ENCODE data around the gene EARS2.
"Not testable (repeated sequence)": the region's sequence is repeated elsewhere in the genome, so short reads cannot be mapped to it uniquely, and the experiment has no call there.

The EARS2 gene

DNA sequence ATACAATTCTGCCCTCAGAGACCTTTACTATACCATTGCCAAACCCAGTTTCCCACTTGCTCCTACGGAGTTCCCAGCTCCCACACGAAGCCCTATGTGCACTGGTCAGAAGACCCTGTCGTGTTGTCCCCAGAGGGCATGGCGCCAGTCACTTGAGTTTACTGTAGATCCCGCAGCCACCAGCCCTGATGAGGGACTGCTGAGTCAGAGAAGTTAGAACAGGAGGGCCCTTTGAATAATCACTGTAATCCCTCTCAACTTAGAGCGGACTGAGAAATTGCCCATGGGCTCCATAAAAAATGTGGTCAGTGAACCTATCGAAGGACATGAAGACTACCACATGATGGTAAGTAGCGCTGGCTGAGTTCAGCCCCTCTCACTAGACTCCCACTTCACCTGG is 9.6 kb upstream of the EARS2 start:
- DNase-seq = no peak

DNA sequence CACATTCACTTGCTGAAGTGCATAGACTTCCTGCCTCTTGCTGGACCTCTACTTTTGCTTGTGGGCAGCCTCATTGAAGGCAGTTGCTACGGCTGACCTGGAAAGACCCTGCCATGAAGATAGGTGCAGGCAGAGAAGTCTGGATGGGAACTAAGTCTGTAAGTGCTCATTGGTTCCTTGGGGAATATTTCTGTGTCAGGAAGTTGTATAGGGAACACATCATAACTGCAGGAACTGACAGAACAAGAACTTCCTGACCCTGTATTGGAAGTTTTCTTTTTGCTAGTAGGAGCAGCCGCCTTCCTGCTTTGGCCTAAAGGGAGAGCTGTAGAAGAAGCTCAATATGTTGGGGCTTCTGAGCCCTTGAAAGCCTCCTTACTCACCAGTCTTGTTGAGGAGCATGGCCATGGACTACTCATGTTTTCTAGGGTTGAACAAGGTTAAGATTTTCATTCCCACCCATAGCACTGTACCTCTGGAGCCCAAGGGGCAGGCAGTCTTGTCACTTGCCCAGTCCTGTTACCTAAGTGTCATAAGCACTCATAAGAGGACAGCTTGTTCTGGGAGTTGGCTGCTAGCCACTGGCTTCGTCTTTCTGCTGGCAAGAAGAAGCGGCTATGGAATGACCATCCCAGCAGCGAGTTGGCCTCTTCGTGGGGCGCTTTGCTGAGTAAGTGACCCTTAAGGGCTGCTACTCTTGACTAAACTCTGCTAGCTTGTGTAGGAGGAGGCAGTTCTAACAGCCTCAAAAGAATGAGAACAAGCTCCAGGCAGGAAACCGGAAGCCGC is 7.6 kb upstream of the EARS2 start:
- no peak for DNase-seq

DNA sequence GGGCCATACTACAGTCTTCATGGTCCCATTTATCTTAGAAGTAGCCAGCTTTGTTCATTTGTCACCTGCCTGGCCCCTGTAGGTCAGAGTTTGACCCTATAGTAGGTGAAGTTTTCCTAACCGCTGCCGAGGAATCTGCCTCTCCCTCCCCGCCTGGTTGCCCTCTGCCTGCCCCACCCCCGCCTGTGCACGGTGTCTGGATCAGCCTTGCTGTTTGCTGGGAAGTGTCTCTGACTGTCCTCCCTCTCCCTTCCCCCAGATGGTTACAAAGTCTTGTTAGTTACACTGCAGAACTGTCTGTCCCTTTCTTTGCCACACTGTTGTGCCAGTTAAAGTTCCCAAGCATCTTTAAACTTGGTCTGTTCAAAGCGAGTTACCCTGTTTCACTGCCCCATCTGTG is 6.0 kb upstream of the EARS2 start:
- DNase-seq = no peak

DNA sequence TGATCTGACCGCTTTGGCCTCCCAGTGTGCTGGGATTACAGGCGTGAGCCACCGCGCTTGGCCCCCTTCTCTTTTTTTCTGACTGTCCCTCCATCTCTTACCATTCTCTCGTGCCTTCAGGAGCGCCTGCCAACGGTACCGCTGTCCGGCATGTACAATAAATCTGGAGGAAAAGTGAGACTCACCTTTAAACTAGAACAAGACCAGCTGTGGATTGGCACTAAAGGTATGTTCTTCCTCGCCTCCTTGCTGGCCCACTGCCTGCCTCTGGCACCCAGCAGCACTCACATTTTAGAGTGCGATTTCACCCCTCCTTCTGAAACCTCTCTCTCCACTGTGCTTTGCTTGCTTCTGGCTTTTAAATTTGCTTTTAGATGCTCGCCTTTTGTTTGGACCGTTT is 5.4 kb upstream of the EARS2 start:
- no peak for DNase-seq

DNA sequence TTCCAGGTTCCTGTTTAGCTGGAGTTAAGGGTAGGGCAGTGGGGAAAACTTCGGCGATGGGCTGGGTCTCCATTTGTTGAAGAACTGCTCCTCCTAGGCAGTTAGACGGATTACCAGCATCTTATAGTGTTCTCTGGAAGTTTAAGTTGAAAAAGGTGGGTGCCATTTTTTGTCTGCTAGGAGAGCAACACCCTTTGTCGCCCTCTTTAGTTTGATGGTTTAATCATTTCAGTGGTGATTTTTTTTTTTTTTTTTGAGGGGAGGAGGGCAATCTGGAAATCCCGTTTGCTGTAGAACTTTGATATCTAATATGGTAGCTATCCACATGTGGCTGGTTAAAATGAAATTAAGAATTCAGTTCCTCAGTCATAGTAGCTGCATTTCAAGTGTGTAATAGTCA is 4.4 kb upstream of the EARS2 start:
- DNase-seq = no peak

DNA sequence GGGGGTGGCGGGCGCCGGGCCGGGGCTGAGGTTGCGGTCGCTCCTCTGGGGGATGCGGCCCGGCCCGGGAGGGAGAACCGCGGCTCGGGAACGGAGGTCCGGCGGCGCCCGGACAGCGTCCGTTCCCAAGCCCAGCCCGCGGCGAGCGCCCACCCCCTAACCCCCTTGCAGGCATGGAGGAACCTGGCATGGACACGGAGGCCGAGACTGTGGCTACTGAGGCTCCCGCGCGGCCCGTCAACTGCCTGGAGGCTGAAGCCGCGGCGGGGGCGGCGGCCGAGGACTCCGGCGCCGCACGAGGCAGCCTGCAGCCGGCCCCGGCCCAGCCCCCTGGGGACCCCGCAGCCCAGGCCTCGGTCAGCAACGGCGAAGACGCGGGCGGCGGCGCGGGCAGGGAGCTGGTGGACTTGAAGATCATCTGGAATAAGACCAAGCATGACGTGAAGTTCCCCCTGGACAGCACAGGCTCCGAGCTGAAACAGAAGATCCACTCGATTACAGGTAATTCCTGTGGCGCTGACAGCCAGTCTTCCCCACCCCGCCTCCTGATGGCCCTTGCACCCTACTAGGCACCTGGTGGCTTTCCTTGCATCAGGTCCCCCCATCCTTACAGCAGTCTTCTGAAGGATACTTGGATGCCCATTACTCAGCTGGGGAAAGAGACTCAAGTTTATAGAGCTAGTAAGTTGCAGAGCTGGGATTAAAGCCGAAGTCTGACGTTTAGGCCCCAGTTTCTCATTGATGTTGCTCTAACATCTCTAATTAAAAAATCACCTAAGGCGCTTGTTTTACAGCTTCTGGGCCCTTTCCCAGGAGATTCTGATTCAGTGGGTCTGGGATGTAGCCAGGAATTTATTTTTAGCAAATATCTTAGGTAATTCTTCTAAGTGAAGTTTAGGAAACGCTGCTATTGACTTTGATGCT is 891 bp upstream of the EARS2 start:
- DNase-seq = peak; percentile 44

DNA sequence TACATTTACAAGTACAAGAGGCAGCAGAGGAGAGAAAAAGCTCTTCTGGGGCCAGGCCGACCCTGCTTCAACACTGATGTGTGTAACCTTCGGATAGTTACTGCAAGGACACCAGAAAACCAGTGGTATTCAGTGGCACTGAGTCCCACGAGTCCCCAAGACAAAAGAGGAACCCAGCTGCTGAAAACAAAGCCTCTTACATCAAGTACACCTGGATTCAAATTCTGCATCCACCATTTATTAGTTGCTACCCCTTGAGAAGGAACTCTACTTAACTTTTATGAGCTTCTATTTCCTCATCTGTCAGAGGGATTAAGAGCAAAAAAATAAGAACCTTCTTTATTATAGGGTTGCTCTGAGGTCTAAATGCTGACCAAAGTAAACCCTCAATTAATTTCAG is 2.6 kb downstream of the EARS2 start:
- DNase-seq = no peak

DNA sequence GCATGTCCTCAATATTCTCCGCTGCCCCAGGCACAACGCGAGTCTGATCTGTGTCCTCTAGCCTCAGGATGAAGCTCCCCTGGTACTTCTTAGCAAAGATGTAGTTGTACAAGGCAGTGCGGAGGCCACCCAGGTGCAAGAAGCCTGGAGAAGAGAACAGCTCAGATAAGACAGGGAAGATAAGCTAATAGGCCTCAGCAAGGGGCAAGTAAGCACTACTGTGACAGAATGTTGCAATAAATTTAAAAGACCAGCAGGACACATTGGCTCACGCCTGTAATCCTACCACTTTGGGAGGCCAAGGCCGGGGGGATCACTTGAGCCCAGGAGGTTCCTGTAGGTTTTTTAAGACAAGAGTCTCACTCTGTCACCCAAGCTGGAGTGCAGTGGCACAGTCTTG is 5.0 kb downstream of the EARS2 start:
- DNase-seq = no peak

DNA sequence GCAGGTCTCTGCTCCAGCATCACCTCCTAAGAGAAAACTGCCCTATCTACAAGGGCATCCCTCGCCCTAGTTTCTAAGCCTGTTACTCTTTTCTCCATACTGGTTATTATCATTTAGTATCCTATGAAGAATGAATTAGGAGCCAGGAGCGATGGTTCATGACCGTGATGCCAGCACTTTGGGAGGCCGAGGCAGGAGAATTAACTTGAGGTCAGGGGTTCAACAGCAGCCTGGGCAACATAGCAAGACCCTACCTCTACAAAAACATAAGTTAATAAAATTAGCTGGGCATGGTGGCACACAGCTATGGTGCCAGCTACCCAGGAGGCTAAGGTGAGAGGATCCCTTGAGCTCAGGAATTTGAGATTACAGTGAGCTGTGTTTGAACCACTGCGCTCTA is 7.2 kb downstream of the EARS2 start:
- no peak for DNase-seq

DNA sequence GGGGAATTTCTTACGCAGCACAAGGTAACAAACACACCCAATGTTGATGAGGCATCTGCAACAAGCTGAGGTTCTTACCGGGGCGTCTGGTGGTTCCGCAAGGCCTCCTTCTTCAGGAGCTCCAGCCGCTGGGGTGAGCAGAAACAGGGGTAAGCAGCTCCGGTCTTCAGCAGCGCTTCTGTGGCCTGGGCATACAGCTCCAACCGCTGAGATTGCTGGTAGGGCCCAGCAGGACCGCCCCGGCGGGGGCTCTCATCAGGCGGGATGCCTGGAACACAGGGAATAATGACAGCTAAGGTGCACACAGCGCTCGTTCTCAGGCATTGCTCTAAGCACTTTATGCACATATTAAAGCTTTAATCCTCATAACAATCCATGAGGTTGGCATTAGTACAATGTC is 12.7 kb downstream of the EARS2 start:
- DNase-seq = no peak

DNA sequence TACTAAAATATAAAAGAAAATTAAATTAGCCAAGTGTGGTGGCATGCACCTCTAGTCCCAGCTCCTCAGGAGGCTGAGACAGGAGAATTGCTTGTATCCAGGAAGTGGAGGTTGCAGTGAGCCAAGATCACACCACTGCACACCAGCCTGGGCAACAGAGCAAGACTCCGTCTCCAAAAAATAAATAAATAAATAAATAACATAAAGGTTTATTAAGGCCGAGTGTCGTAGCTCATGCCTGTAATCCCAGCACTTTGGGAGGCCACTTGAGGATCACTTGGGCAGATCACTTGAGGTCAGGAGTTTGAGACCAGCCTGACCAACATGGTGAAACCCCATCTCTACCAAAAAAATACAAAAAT is 16.4 kb downstream of the EARS2 start:
- not testable (repeated sequence) for DNase-seq

DNA sequence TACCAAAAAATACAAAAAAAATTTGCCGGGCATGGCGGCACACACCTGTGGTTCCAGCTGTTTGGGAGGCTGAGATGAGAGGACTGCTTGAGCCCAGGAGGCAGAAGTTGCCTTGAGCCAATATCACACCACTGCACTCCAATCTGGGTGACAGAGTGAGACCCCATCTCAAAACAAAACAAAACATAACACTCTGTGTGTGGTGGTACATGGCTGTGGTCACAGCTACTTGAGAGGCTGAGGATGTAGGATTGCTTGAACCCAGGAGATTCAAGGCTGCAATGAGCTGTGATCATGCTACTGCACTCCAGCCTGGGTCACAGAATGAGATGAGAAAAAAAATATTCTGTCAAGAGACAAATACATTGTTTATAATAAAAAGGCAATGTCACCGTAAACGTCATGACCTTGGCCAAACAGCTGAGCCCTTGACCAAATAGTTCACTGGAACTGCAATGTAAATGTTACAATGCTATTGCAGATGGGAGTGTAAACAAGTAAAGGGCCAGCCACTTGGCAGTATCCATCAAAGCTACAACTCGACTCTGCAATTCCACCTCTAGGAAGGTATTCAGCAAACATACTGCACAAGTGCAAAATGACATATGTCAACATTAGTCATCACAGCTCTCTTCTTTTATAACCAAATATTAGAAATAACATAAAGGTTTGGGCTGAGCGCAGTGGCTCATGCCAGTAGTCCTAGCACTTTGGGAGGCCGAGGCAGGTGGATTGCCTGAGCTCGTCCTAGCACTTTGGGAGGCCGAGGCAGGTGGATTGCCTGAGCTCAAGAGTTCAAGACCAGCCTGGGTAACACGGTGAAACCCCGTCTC is 16.9 kb downstream of the EARS2 start:
- DNase-seq = no peak

DNA sequence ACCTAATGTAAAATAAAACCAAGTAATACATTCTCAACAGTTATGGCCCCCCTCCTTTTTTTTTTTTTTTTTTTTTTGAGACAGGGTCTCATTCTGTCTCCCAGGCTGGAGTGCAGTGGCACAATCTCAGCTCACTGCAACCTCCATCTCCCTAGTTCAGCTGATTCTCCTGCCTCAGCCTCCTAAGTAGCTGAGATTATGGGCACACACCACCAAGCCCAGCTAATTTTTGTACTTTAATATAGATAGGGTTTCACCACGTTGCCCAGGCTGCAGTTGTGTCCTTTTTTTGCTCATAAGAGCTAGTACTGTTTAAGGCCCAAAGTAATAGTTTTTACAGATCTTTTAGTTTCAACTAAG is 18.3 kb downstream of the EARS2 start:
- no peak for DNase-seq

DNA sequence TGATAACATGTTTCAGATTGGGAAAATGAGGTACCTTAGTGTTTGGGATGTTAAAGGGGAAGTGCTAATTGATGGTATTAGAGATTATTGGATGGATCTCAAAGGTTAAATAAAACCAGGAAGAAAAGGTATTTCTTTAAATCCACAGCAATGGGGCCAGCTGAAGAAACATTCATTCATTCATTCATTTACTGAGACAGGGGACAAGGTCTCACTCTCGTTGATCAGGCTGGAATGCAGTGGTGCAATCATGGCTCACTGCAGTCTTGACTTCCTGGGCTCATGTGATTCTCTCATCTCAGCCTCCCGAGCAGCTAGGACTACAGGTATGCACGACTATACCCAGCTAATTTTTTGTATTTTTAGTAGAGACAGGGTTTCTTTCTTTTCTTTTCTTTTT is 19.8 kb downstream of the EARS2 start:
- no peak for DNase-seq

DNA sequence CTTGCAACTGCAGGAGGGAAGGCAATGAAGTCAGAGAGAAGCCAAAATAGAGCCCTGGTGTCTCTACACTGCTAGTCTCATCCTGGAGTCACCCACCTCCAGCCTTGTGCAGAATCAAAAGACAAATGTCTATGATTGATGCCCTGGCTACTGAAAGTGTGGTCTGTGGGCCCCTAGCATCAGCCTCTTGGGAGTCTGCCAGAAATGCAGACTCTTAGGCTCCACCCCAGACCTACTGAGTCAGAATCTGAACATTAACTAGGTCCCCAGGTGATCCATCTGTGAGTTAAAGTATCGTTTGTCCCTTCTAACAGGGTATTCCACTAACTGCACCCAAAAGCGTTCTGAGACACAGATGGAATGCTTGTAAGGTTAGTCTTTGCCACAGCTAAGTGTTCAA is 21.2 kb downstream of the EARS2 start:
- no peak for DNase-seq

DNA sequence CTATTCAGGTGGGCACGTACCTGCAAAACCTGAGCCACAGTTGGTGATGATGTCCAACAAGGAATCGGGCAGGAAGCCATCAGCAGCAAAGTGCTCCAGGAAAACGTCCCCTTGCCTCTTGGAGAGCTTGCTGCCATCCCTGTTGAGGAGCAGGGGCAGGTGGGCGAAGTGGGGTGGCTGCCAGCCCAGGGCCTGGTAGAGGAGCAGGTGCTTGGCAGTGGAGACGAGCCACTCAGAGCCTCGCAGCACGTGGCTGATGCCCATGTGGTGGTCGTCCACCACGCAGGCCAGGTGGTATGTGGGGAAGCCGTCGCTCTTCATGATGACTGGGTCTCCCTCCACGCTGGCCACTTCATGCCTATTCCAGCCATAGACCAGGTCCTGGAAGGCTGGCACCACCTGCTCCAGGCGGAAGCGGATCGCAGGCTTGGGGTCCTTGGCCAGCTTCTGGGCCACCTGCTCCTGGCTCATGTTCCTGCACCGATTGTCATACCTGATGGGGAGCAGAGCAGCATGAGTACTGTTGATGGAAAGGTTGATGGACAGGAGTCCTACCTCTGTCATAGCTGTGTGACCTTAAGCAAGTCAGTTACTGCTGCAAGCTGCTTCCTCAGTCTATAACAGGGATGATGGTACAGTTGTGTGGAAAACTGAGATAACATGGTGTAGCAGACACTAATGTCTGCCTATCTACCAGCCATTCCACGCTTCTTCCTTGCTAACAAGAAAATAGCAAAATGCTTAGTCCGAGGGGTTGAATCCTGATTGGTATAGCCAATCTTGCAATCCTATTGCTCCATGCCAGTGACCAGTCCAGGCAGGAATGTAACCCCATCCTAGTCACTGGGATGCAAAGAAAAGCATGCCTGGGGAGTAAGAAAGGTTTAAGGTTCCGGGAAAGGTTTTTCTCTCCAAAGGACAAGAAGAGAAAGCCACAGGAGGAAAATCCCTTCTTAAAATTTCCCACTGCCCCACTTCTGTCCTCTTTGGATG is 22.0 kb downstream of the EARS2 start:
- DNase-seq = no peak

DNA sequence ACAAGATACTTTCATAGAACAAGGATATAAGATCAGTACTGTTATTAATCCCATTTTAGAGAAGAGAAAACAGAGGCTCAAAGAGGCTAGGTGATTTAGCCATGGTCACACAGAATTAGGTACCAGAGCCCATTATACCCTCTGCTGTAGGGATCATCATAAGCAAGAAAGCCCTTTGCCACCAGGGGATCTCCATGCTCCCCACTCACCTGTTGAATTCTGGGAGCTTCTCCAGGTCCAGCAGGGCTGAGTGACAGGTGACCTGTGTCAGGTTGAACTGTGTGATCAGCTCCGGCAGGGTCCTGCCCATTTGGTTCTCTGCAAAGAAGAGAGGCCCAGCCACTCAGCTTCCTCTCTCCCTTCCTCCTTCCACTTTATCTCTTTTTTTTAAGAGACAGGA is 24.7 kb downstream of the EARS2 start:
- DNase-seq = no peak

DNA sequence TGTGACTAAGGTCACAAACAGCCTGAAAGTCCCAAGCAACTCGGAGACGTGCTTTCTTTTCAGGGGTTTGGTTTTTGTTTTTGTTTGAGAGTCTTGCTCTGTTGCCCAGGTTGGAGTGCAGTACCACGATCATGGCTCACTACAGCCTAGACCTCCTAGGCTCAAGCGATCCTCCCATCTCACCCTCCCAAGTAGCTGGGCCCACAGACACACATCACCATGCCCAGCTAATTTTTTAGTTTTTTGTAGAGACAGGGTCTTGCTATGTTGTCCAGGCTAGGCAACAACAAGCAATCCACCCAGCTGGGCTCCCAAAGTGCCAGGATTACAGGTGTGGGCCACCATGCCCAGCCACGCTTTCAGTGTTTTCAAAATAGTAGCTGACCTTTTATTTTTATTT is 27.1 kb downstream of the EARS2 start:
- no peak for DNase-seq

DNA sequence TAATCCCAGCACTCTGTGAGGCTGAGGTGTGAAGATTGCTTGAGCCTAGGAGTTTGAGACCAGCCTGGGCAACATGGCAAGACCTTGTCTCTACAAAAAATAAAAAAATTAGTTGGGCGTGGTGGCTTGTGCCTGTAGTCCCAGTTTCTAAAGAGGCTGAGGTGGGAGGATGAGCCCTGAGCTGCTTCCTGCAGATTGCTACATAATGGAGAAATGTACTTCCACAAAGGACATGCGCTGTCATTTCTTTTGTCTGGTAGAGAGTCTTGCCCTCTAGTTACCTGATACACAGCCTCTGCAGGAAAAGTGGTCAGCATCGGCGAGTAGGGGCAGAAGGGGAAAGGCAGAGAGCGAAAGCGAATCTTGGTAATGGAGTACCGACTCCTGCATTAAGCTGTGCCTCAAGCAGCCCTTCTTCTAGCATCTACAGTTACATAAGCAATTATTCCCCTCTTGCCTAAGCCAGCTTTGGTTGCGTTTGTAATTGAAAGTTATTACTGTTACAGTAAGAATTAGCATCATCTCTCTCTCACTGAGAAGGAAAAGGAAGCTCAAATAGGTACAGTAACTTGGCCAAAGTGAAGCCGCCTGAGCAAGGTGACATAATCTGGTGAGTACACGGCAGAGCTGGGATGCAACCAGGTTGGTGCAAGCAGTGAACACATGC is 28.4 kb downstream of the EARS2 start:
- DNase-seq = no peak

DNA sequence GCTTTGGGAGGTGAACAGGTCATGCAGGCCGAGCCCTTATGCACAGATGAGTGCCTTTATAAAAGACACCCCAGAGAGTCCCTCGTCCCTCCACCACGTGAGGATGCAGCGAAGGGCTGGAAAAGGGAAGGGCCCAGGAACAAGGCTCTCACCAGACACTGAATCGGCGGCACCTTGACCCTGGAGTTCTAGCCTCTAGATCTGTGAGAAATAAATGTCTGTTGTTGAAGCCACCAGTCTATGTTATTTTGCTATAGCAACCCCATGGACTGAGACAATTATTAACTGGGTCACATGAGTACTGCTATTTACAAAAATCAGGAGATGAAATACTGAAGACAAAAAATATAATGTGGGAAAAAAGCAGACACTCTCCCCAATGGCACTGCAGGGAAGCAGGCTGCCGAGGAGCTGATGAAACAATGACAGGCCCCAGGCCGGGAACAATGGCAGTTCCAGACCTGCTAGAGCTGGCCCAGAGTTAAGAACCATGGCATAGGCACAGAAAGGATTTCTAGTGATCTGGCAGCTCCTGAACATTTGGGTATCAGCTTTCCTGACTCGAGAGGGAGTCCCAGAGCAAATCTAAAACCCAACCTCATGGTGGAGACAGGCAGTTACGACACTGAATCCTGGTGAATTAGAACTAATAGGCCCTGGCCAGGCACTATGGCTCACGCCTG is 29.0 kb downstream of the EARS2 start:
- DNase-seq = no peak

DNA sequence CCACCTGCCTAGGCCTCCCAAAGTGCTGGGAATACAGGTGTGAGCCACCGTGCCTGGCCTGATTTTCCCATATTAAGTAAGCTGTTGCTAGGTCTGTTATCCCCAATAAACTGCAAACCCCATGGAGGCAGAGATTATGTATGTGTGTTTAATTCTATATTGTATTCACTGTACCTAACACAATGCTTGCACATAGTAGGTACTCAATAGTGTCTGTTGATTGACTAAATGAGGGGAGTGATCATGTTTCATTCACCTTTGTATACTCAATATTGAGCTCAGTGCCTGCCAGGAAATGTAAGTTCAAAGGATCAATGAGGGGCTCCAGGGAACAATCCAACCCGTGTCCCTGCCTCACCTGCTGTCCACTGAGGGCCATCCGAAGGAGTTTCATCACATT is 32.3 kb downstream of the EARS2 start:
- no peak for DNase-seq

All from stimulated activated CD8-positive, alpha-beta memory T cell treated with anti-CD3 and anti-CD28 coated beads, Interleukin-4, amount 100 ng/mL, for 48 hours (primary cell).